Vagina (tissue), 2 donors: ENCODE measurements around the gene BCOR. TPM values are rescaled to one million over a fixed set of nuclear protein-coding genes. Genes with fewer than 3 reads are reported as not detected.

Experiments
- DNase-seq, 2 donors: peaks; one replicate each; pipeline ENCODE4 v3.0.0-alpha.2; 2017; ENCODE audit errors: extremely low spot score in 2 of 2
- H3K27ac ChIP-seq: fragments of 200-600 bp; sonication (generic); one replicate; pipeline ENCODE4 v1.5.1; 2019
- H3K27me3 ChIP-seq: fragments of 200-600 bp; sonication (generic); one replicate; pipeline ENCODE4 v1.5.1; 2019
- H3K36me3 ChIP-seq, 2 donors: fragments of 200-600 bp; sonication (generic); one replicate each; pipeline ENCODE4 v1.5.1; 2017 to 2019
- H3K4me1 ChIP-seq: fragments of 200-600 bp; sonication (generic); one replicate; pipeline ENCODE4 v1.5.1; 2019
- H3K4me3 ChIP-seq, 2 donors: fragments of 200-600 bp; sonication (generic); 1 replicate in 1 of 2; 2 replicates in 1 of 2; pipeline ENCODE4 v1.5.1; 2016 to 2019
- H3K9me3 ChIP-seq: fragments of 200-600 bp; sonication (generic); one replicate; pipeline ENCODE4 v1.5.1; 2019
- CTCF ChIP-seq, 3 experiments: fragments of 450-650 bp in 2 of 3; fragments of 200-600 bp in 1 of 3; sonication (generic) in 1 of 3; IDR thresholded peaks; one replicate each; pipeline ENCODE4 v1.5.1; 2017 to 2019; ENCODE audit warnings: antibody characterized with exemption in 3 of 3, mild to moderate bottlenecking in 2 of 3, moderate library complexity in 2 of 3
- POLR2A ChIP-seq, 2 donors: fragments of 450-650 bp; IDR thresholded peaks; one replicate each; pipeline ENCODE4 v1.6.1; 2017; ENCODE audit warnings: antibody characterized with exemption in 2 of 2, mild to moderate bottlenecking in 2 of 2, moderate library complexity in 2 of 2
- POLR2AphosphoS5 ChIP-seq, 2 donors: sonication (generic); formaldehyde crosslinking; IDR thresholded peaks; one replicate each; pipeline ENCODE4 v1.9.0; 2017; ENCODE audit warnings: antibody characterized with exemption in 2 of 2, mild to moderate bottlenecking in 2 of 2, low read depth in 1 of 2; ENCODE audit not compliant: insufficient read depth in 1 of 2
- intact Hi-C: fragments of 100-400 bp; cut with DNase I; formaldehyde crosslinking; loops from one replicate; pipeline ENCODE4 v1.15.1; 2023
- total RNA-seq: library from RNA; depleted of rRNA; stranded (reverse); fragments of >200 nt; gene quantifications from one replicate; pipeline ENCODE4 v1.2.3, GENCODE V29; 2016

BCOR gene
- total RNA-seq, 1 donor from 2014 or later, result 19.9 TPM

DNA sequence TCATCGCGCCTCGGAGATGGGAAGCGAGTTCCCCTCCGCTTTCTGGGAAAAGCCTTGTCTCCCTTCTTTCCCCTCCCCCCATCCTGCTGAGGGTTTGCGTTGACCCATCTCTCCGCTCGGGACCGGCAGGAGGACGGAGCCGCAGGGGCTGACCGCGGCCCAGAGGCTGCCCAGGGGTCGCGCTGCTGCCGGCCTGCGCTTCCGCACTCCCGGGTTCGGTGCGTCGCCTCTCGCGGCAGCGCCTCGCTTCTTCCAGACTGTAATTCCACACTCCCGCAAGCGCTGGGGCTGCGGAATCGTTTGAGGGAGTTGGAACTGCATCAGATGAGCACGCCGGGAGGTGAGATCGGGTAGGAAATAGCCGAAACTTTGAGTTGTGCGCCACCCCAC is 88.3 kb downstream of the BCOR start:
- peaks cover 41% of the 10 kb centered on the region for H3K4me1 ChIP-seq

DNA sequence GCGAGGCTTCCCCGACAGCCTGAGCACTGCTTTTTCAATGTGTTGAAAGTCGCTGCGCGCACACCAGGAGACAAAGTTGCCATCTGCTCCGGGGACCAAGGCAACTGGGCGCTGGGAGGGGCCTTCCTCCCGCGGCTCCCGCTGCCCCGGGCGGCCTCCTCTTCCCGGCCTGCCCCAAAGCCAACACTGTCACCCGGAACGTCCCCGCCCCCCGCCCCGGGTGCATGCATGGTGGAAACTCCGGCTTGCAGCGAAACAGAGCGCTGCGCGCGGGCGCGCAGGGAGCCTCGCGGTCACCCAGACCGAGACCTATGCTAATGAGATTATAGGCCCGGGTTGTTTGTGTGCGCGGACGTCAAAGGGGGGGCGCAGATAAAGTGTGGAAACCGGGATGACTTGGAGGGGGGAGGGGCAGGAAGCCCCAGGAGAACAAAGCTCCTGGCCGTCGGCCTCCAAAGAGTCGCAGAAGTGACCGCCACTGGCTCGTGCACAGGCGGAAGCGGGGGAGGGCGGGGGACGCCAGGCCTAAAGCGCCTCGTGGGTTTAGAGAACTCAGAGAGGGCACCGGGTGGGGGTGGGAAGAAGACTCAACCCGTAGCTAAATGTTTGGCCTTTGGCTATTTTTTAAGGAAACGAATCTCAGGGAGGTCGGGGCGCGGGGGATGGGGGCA is 88.8 kb downstream of the BCOR start:
- intact Hi-C loops, result loop anchor here (5.0 kb wide), 1 partner anchor 158 kb away; no protein-coding TSS in a partner anchor
- DNase-seq, result no peak
- H3K27ac ChIP-seq, result no peak overlapping the region
- TF ChIP-seq POLR2AphosphoS5 (IDR thresholded peaks at IDR 0.05; ENCODE audit: insufficient read depth in 1 of 2, low read depth in 1 of 2) (no peak), POLR2A (IDR thresholded peaks at IDR 0.05) (no peak), CTCF (IDR thresholded peaks at IDR 0.05) (no peak)
- H3K9me3 ChIP-seq, result no peaks in the 10 kb centered on the region
- H3K36me3 ChIP-seq, result no peaks in the 10 kb centered on the region
- peaks cover 39% of the 10 kb centered on the region for H3K4me1 ChIP-seq
- H3K27me3 ChIP-seq, result no peaks in the 10 kb centered on the region
- peak overlapping the region; percentile 12 to 15 for H3K4me3 ChIP-seq

More for the DNA sequence above, 88.3 kb downstream of the BCOR start:
- Histone ChIP-seq H3K9me3 (no peaks in the 10 kb centered on the region), H3K36me3 (no peaks in the 10 kb centered on the region), H3K4me3 (peak overlapping the region in 1 of 2 donors; percentile 15), H3K27ac (no peak overlapping the region), H3K27me3 (no peaks in the 10 kb centered on the region)
- TF ChIP-seq POLR2A (IDR thresholded peaks at IDR 0.05), result no peak
- no peak for TF ChIP-seq POLR2AphosphoS5 (IDR thresholded peaks at IDR 0.05; ENCODE audit: insufficient read depth in 1 of 2, low read depth in 1 of 2)
- no peak for TF ChIP-seq CTCF (IDR thresholded peaks at IDR 0.05)
- no peak for DNase-seq
- intact Hi-C loops, result loop anchor here (5.0 kb wide), 1 partner anchor 158 kb away; no protein-coding TSS in a partner anchor

GRCh38 chrX:40007756-40008705 is 89.7 kb downstream of the BCOR start:
- Histone ChIP-seq H3K27ac (no peak overlapping the region), H3K9me3 (no peaks in the 10 kb centered on the region), H3K36me3 (no peaks in the 10 kb centered on the region), H3K4me1 (peaks cover 32% of the 10 kb centered on the region), H3K4me3 (no peak overlapping the region), H3K27me3 (no peaks in the 10 kb centered on the region)
- intact Hi-C loops, result loop anchor here (5.0 kb wide), 1 partner anchor 159 kb away; no protein-coding TSS in a partner anchor
- TF ChIP-seq POLR2A (IDR thresholded peaks at IDR 0.05) (no peak), POLR2AphosphoS5 (IDR thresholded peaks at IDR 0.05; ENCODE audit: insufficient read depth in 1 of 2, low read depth in 1 of 2) (no peak), CTCF (IDR thresholded peaks at IDR 0.05) (no peak)
- DNase-seq, result no peak

DNA sequence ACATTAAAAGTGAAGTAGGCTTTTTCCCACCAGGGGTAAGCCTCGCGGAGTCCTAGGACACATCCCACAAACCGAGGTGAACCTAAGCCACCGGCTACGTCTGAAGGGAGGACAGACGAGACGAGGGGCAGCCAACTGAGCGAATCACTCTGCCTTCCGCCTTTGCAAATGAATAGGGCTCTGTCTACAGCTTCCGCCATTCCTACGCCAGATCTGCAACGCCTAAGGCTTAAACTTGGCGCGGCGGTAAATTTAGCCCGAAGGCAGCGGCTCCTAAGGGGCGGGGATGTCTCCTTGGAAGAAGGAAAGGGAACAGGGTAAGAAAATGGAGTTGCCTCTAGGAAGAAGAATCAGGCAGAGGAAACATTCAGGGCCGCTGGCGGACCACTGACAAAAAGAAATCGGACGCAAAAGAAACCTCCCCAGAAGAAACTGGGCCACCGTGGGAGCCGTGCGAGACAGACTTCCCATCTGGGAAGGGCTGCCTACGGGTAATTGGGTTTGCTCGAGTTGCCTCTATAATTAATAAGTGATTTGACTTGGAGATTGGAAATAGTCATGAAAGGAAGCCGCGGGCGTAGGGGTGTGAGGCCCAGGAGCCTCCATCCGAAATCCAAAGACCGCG is 90.5 kb downstream of the BCOR start:
- no peak overlapping the region for H3K27ac ChIP-seq
- peaks cover 24% of the 10 kb centered on the region for H3K4me1 ChIP-seq
- TF ChIP-seq CTCF (IDR thresholded peaks at IDR 0.05) (no peak), POLR2AphosphoS5 (IDR thresholded peaks at IDR 0.05; ENCODE audit: insufficient read depth in 1 of 2, low read depth in 1 of 2) (no peak), POLR2A (IDR thresholded peaks at IDR 0.05) (no peak)
- DNase-seq, result no peak
- H3K36me3 ChIP-seq, result no peaks in the 10 kb centered on the region
- intact Hi-C loops, result loop anchor here (5.0 kb wide), 1 partner anchor 160 kb away; no protein-coding TSS in a partner anchor
- no peaks in the 10 kb centered on the region for H3K9me3 ChIP-seq
- no peaks in the 10 kb centered on the region for H3K27me3 ChIP-seq
- no peak overlapping the region for H3K4me3 ChIP-seq
